Activated B cell treated with CpG ODN at 0.5 μM for 24 hours (primary cell): ENCODE measurements around the gene LMOD1. TPM values are rescaled to one million over a fixed set of nuclear protein-coding genes. Genes with fewer than 3 reads are reported as not detected.

ENCODE experiments used
- ATAC-seq: fragments of 200-7000 bp; cut with Tn5 transposase; one replicate; pipeline ENCODE4 v1.10.0; 2021; ENCODE audit warnings: low read depth, mild to moderate bottlenecking, moderate library complexity
- CTCF ChIA-PET: fragments of 350-600 bp; sonication (Branson Sonifier 250); formaldehyde crosslinking; loops from one replicate; lab custom pipeline; 2021; ENCODE audit warnings: antibody characterized with exemption; lab: Charles Lee
- POLR2A ChIA-PET: fragments of 350-600 bp; sonication (Branson Sonifier 250); formaldehyde crosslinking; loops from one replicate; lab custom pipeline; 2021; ENCODE audit warnings: antibody characterized with exemption; lab: Charles Lee
- DNase-seq: peaks from one replicate; pipeline ENCODE4 v3.0.0; 2022
- H3K27ac Mint-ChIP-seq: one replicate; pipeline ENCODE4 v1.8.0; 2020; ENCODE audit warnings: mixed read lengths
- H3K27me3 Mint-ChIP-seq: one replicate; pipeline ENCODE4 v1.8.0; 2021; ENCODE audit warnings: mixed read lengths
- H3K36me3 Mint-ChIP-seq: one replicate; pipeline ENCODE4 v1.8.0; 2021; ENCODE audit warnings: low read depth, mixed read lengths
- H3K4me1 Mint-ChIP-seq: one replicate; pipeline ENCODE4 v1.8.0; 2021; ENCODE audit warnings: mixed read lengths
- H3K4me3 Mint-ChIP-seq: one replicate; pipeline ENCODE4 v1.8.0; 2020; ENCODE audit warnings: mild to moderate bottlenecking, mixed read lengths
- H3K9me3 Mint-ChIP-seq: one replicate; pipeline ENCODE4 v1.8.0; 2020; ENCODE audit warnings: mixed read lengths
- CTCF ChIP-seq: fragments of 200-600 bp; IDR thresholded peaks from one replicate; pipeline ENCODE4 v1.8.0; 2022; ENCODE audit warnings: antibody characterized with exemption, mild to moderate bottlenecking
- intact Hi-C: fragments of 100-400 bp; cut with micrococcal nuclease; formaldehyde crosslinking; loops from one replicate; pipeline ENCODE4 v1.15.1; 2024
- total RNA-seq: library from RNA; stranded (reverse); gene quantifications from 2 replicates; pipeline ENCODE4 v1.2.3, GENCODE V29; 2022

LMOD1 gene
- total RNA-seq, 1 donor from 2014 or later: not detected

GRCh38 chr1:201911826-201912571, 34.3 kb downstream of the LMOD1 start:
- no peak for ATAC-seq
- H3K27me3 Mint-ChIP-seq: peaks cover 4% of the 10 kb centered on the region
- H3K4me3 Mint-ChIP-seq: no peak overlapping the region
- H3K27ac Mint-ChIP-seq: no peak overlapping the region
- ChIA-PET POLR2A (no interaction called here), CTCF (interaction anchor here (1.6 kb wide), 1 partner anchor 17 kb away, joined by 3 read pairs; no protein-coding TSS in a partner anchor)
- H3K9me3 Mint-ChIP-seq: no peaks in the 10 kb centered on the region
- intact Hi-C loops: no loop called here
- H3K36me3 Mint-ChIP-seq: no peaks in the 10 kb centered on the region
- no peaks in the 10 kb centered on the region for H3K4me1 Mint-ChIP-seq
- no peak for TF ChIP-seq CTCF
- no peak for DNase-seq

- DNase-seq (no peak), ATAC-seq (no peak)
- H3K36me3 Mint-ChIP-seq: no peaks in the 10 kb centered on the region
- TF ChIP-seq CTCF: no peak
- H3K4me1 Mint-ChIP-seq: no peaks in the 10 kb centered on the region
- intact Hi-C loops: no loop called here
- H3K27me3 Mint-ChIP-seq: peaks cover 2% of the 10 kb centered on the region
- no peak overlapping the region for H3K4me3 Mint-ChIP-seq
- ChIA-PET POLR2A (interaction anchor here (0.6 kb wide), 1 partner anchor 12 kb away, joined by 3 read pairs; no protein-coding TSS in a partner anchor), CTCF (no interaction called here)
- H3K27ac Mint-ChIP-seq: no peak overlapping the region
- H3K9me3 Mint-ChIP-seq: no peaks in the 10 kb centered on the region
Observed at GRCh38 chr1:201907621-201908020, 38.7 kb downstream of the LMOD1 start.

GRCh38 chr1:201906336-201906735, 40.0 kb downstream of the LMOD1 start:
- Mint-ChIP-seq H3K4me1 (no peaks in the 10 kb centered on the region), H3K27me3 (peaks cover 2% of the 10 kb centered on the region), H3K4me3 (no peak overlapping the region), H3K9me3 (no peaks in the 10 kb centered on the region), H3K36me3 (no peaks in the 10 kb centered on the region), H3K27ac (no peak overlapping the region)
- intact Hi-C loops: no loop called here
- TF ChIP-seq CTCF: no peak
- POLR2A ChIA-PET: no interaction called here
- DNase-seq (no peak), ATAC-seq (no peak)
- CTCF ChIA-PET: no interaction called here

GRCh38 chr1:201905234-201905890, 41.0 kb downstream of the LMOD1 start:
- intact Hi-C loops: no loop called here
- no peak overlapping the region for H3K27ac Mint-ChIP-seq
- peaks cover 3% of the 10 kb centered on the region for H3K27me3 Mint-ChIP-seq
- ChIA-PET POLR2A (no interaction called here), CTCF (interaction anchor here (1.5 kb wide), 1 partner anchor 10 kb away, joined by 5 read pairs; no protein-coding TSS in a partner anchor)
- TF ChIP-seq CTCF: no peak
- no peaks in the 10 kb centered on the region for H3K36me3 Mint-ChIP-seq
- H3K4me3 Mint-ChIP-seq: no peak overlapping the region
- ATAC-seq (no peak), DNase-seq (no peak)
- H3K4me1 Mint-ChIP-seq: no peaks in the 10 kb centered on the region
- H3K9me3 Mint-ChIP-seq: no peaks in the 10 kb centered on the region

GRCh38 chr1:201904579-201904978, 41.8 kb downstream of the LMOD1 start:
- Mint-ChIP-seq H3K4me3 (no peak overlapping the region), H3K27me3 (peaks cover 3% of the 10 kb centered on the region), H3K27ac (no peak overlapping the region), H3K36me3 (no peaks in the 10 kb centered on the region), H3K4me1 (no peaks in the 10 kb centered on the region), H3K9me3 (no peaks in the 10 kb centered on the region)
- POLR2A ChIA-PET: no interaction called here
- TF ChIP-seq CTCF: no peak
- ATAC-seq: no peak
- intact Hi-C loops: no loop called here
- CTCF ChIA-PET: interaction anchor here (1.5 kb wide), 1 partner anchor 9 kb away, joined by 5 read pairs; no protein-coding TSS in a partner anchor
- DNase-seq: no peak
